ENCODE results near the gene ADAM20. TPM values are rescaled to one million over a fixed set of nuclear protein-coding genes. Genes with fewer than 3 reads are reported as not detected.

The ADAM20 gene
- total and polyA plus RNA-seq, 4 experiments from 2014 or later: 1.6 to 1.7 TPM; not detected in 2

Other genes with a start within 250 kb of the ADAM20 start
- gene COX16, start 175.3 kb downstream of the ADAM20 start, total RNA-seq: 10 to 100 TPM; 24.5 to 26.2 TPM
- 10 to 100 TPM; 56.6 to 58.5 TPM for gene COX16, start 175.3 kb downstream of the ADAM20 start, polyA plus RNA-seq
- 10 to 100 TPM; 17.0 to 19.8 TPM for gene SYNJ2BP, start 117.9 kb downstream of the ADAM20 start, total RNA-seq
- gene SYNJ2BP, start 117.9 kb downstream of the ADAM20 start, polyA plus RNA-seq: 10 to 100 TPM; 13.4 to 19.2 TPM
- not detected for gene ADAM21, start 82.8 kb downstream of the ADAM20 start, total RNA-seq
- gene ADAM21, start 82.8 kb downstream of the ADAM20 start, polyA plus RNA-seq: under 1 TPM in 1 of 2 donors, not detected in 1; 0.10 TPM
- gene MED6, start 65.7 kb upstream of the ADAM20 start, total RNA-seq: 10 to 100 TPM; 57.0 to 61.8 TPM
- gene MED6, start 65.7 kb upstream of the ADAM20 start, polyA plus RNA-seq: 10 to 100 TPM; 38.4 to 48.7 TPM
- 10 to 100 TPM; 25.5 to 25.9 TPM for gene TTC9, start 106.9 kb upstream of the ADAM20 start, total RNA-seq
- 10 to 100 TPM in 1 of 2 donors, 1 to 10 TPM in 1; 9.2 to 16.1 TPM for gene TTC9, start 106.9 kb upstream of the ADAM20 start, polyA plus RNA-seq

Data from CD4-positive, alpha-beta memory T cell (primary cell).